GM21423 (cell line): ENCODE data around the gene WBP1L.
"Not testable (repeated sequence)": the region's sequence is repeated elsewhere in the genome, so short reads cannot be mapped to it uniquely, and the experiment has no call there.

ENCODE experiments used
- ATAC-seq: cut with Tn5 transposase; IDR thresholded peaks from one replicate; pipeline ENCODE4 v1.9.1; 2021; ENCODE audit warnings: mild to moderate bottlenecking, moderate library complexity; ENCODE audit not compliant: unreplicated experiment

Gene WBP1L

GRCh38 chr10:102802920-102803534, 59.3 kb downstream of the WBP1L start:
- no peak for ATAC-seq

- no peak for ATAC-seq
Observed at GRCh38 chr10:102804382-102805055, 60.8 kb downstream of the WBP1L start.

- ATAC-seq: no peak
Observed at GRCh38 chr10:102808380-102808779, 64.6 kb downstream of the WBP1L start.

DNA sequence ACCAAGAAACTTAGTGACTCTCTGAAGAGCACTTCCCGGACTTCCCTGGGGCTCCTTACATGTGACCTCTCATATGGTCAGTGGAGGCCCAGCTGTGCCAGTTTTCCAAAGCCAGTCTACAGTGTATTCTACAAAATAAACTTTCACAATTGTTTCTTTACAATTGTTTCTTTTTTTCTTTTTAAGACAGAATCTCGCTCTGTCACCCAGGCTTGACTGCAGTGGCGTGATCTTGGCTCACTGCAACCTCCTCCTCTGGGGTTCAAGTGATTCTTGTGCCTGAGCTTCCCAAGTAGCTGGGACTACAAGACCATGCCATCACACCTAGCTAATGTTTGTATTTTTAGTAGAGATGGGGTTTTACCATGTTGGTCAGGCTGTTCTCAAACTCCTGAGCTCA, 67.6 kb downstream of the WBP1L start:
- ATAC-seq: no peak

DNA sequence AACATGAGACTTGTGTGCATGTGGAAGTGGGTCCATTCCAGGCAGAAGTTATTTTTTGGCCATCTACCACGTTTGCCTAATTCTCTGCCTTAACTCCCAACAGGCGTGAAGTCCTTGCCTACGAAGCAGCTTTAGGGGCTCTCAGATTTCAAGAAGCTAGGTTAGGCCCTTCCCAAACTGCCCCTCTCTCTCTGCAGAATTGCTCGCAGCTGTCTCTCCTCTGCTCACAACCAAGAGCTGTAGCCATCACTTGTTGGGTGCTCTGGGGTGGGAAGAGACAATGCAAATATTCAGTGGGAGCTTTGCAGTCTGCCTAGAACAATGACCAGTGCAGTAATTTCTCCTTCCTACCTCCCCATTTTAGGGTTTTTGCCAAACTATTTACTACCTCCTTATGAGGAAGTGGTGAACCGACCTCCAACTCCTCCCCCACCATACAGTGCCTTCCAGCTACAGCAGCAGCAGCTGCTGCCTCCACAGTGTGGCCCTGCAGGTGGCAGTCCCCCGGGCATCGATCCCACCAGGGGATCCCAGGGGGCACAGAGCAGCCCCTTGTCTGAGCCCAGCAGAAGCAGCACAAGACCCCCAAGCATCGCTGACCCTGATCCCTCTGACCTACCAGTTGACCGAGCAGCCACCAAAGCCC, 68.6 kb downstream of the WBP1L start:
- ATAC-seq: no peak

DNA sequence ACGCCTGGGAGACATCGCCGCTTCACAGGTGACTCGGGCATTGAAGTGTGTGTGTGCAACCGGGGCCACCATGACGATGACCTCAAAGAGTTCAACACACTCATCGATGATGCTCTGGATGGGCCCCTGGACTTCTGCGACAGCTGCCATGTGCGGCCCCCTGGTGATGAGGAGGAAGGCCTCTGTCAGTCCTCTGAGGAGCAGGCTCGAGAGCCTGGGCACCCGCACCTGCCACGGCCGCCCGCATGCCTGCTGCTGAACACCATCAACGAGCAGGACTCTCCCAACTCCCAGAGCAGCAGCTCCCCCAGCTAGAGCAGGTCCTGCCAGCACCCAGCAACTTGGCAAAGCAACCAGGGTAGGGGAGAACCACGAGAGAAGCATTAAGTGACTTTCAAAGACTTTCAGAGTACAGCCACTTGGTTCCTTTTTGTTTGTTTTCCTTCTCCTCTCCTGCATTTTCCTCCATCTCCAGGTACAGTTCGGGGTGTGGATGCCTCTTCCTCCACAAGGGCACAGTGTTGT, 69.3 kb downstream of the WBP1L start:
- ATAC-seq: no peak

- no peak for ATAC-seq
Observed at GRCh38 chr10:102813734-102814452, 70.1 kb downstream of the WBP1L start.

DNA sequence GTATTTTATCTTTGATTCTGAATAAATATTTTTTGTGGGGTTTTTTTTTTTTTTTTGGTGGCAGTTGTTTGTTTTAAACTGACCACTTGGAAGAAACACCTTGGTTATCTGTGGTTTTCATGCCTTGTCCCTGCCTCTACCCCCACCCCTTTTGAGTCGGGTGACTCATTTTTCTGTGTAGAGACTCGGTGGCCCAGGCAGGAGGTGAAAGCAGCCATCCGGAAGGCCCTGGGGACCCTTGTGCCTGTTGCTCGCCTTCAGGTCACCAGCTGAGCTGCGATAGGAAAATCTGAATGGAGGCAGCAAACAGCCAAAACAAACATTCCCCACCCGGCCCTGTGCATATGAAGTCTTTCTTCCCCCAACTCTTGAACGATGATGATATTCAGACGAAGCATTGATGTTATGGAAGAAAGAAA, 70.7 kb downstream of the WBP1L start:
- ATAC-seq: no peak

DNA sequence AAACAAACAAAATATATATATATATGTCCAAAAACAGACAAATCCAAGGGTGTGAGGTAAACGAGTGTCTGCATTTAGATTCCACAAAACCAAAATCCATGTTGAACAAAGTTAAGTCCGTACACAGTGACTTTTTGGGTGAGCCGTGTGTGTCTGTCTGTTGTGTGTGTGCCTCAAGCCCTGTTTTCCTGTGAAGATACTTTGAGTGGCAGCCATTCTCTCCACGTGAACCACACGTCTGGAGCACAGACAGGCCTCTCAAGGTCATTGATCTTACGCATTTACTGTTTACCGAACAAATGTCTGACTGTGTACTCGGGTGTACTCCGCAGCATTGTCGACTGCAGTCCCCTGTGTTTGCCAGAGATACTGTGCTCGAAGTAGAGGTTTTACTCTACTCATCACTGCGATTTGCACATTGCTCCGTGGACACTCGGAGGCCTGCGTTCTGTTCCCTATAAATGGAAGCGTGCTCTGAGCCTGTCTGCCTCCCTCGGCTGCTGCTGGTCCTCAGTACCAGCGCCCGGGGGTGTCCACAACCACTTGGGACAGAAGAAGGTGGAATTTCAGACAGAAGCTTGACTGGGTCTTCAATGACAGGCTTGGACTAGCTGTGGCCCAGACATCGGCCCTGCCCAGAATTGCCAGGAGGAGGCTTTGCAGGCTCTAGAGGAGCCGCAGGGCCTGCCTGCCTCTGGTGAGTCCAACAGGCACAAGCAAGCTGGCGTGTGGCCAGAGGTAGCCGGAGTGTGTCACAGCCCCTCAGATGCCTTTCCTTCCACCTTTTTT, 71.3 kb downstream of the WBP1L start:
- no peak for ATAC-seq

DNA sequence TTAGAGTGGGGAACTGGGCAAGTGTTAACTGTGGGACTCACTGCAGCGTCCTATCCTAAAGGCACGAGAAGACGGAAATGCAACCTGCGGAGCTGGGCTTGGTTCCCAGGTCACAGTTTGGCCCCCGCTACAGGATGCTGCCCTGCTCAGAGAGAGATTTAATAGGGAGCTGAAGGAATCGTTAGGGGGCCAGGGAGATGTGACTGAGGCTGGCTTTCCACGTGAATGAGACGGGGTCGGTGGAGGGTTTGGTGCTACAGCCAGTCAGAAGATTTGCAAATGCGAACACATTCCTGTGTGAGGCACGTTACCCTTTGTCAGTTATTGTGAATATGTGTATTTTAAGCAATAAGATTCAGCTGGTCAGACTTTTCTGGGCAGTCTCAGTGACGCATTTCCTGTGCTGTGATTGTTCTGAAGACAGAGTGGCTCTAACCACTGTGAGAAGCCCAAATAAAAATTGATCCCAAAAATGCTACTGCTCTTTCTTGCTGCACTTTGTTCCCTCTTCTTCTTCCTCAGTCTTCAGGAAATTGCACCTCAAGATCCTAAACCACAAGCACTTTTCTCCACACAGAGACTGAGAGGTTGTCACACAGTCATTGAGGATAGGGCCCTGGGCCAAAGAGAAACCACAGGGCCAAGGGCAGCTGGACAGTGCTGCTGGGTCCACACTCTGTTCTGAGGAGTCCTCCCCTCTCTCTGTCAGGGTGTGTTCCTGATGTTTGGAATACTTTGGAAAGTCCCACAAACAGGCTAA, 72.2 kb downstream of the WBP1L start:
- ATAC-seq: no peak

- no peak for ATAC-seq
Observed at GRCh38 chr10:102817175-102817574, 73.4 kb downstream of the WBP1L start.

DNA sequence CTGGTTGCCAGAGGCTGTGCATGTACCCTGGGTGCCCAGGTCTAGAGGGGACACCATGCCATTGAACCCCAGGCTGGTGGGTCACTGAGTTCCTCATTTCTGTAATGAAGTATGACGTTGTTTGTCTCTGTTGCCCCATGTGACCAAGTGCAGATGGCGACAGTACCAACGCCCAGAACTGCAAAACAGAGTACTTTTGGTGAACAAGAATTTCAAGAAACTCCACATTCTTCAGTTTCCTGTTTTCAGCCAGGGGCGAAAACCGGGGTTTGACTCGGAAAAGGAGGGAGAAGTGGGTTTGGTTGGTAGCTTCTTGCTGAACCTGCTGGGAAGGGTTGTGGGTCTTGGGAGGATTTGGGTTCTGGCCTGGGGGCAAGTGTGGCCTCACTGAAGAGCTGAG, 75.3 kb downstream of the WBP1L start:
- ATAC-seq: no peak

DNA sequence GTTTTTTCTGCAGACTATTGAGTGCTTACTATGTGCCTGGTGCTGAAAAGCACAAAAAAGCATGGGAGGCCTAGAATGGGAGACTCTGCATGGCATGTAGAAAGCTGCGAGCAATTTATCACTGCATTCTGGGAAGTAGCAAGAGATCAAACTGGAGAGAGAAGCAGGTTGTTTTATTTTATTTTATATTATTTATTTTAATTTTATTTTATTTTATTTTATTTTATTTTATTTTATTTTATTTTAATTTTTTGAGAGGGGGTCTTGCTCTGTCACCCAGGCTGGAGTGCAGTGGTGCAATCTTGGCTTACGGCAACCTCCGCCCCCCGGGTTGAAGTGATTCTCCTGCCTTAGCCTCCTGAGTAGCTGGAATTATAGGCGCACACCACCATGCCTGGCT, 76.3 kb downstream of the WBP1L start:
- not testable (repeated sequence) for ATAC-seq

DNA sequence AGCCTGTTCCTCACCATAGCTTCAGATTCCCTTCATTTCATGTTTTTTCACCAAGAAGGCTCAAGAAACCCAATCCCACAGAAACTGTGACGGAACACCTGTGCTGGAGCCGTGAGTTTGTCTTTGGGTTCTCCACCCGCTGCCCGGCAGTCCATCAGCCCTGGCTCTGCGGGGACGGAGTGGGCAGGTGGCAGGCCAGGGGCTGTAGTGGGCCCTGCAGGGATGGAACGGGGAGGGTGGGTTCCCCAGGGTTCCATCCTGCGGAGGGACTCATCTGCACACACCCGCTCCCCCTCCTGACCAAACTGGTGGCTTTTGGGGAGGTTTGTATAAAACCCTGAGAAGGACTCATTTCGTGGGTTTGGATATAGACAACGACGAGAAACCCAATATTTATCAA, 78.5 kb downstream of the WBP1L start:
- no peak for ATAC-seq

- no peak for ATAC-seq
Observed at GRCh38 chr10:102824664-102825063, 80.9 kb downstream of the WBP1L start.

DNA sequence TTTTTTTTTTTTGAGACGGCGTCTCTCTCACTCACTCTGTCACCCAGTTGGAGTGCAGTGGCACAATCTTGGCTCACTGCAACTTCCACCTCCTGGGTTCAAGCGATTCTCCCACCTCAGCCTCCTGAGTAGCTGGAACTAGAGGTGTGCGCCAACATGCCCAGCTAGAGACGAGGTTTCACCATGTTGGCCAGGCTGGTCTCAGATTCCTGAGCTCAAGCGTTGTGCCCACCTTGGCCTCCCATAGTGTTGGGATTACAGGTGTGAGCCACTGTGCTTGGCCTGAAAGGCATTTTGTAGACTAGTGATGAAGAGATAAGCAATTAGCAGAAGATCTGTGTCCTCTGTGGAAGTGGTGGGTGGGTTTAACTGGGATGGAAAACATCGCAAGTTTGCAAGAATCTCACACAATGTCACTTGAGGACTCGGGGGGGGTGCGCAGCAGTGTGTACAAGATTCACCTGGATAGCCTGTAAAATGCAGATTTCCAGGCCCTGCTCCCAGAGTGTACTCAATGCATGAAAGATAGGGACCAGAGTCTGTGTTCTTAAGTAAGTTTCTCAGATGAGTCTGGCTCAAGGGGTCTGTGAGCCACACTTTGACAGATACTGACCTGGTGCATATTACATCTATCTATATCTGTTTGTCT, 82.5 kb downstream of the WBP1L start:
- no peak for ATAC-seq

GRCh38 chr10:102827597-102827975, 83.8 kb downstream of the WBP1L start:
- ATAC-seq: no peak

- ATAC-seq: no peak
Observed at GRCh38 chr10:102831322-102832071, 87.7 kb downstream of the WBP1L start.

- no peak for ATAC-seq
Observed at GRCh38 chr10:102832248-102832647, 88.5 kb downstream of the WBP1L start.
